H1 (cell line): Measurements from ENCODE around the gene TRMT44. TPM values are rescaled to one million over a fixed set of nuclear protein-coding genes. Genes with fewer than 3 reads are reported as not detected.

Experiments used
- GTF2F1 ChIP-seq: IDR thresholded peaks from 2 replicates; pipeline ENCODE4 v1.6.1; 2012; ENCODE audit warnings: low read depth, low read length, improper control_type of control experiment, borderline replicate concordance
- polyA plus RNA-seq, 7 experiments: library from polyadenylated mRNA; depleted of rRNA in 3 of 7; stranded (reverse) in 5 of 7; unstranded in 2 of 7; fragments of >200 nt in 5 of 7; fragments of 200-250 nt in 2 of 7; gene quantifications; 1 replicate in 5 of 7; 2 replicates in 1 of 7; 4 replicates in 1 of 7; pipeline versions ENCODE4 v1.2.1 to v1.2.3, GENCODE V29; 2011 to 2013; ENCODE audit warnings: missing spikeins in 2 of 7, mixed read lengths in 2 of 7
- total RNA-seq: library from RNA; stranded (reverse); fragmentation: NEBNext Ultra II Directional; extraction: Animal tissue kit (Norgen Biotek cat#: 25700); gene quantifications from 2 replicates; pipeline ENCODE4 v1.2.1, GENCODE V29; 2021

Gene TRMT44
- total and polyA plus RNA-seq, 2 of the 8 experiments (the other 6 are each of a cell fraction or from before 2014, with no cell fraction given), result 8.6 to 23.9 TPM

GRCh38 chr4:8451440-8452182, 11.0 kb downstream of the TRMT44 start (continued):
- TF ChIP-seq GTF2F1, result no peak
